Lower leg skin (tissue), 3 donors: ENCODE data around the gene MEIOB.

Experiments used
- POLR2A ChIP-seq, 2 donors: fragments of 450-650 bp; IDR thresholded peaks; one replicate each; pipeline ENCODE4 v1.6.1; 2016 to 2017; ENCODE audit warnings: antibody characterized with exemption in 2 of 2, mild to moderate bottlenecking in 1 of 2, moderate library complexity in 1 of 2
- TF ChIP-seq, protein P1 (sequence below), 3 donors: fragments of 450-650 bp; IDR thresholded peaks; one replicate each; pipeline ENCODE4 v1.5.1; 2016; ENCODE audit warnings: antibody characterized with exemption in 3 of 3, mild to moderate bottlenecking in 3 of 3, moderate library complexity in 2 of 3

DNA sequence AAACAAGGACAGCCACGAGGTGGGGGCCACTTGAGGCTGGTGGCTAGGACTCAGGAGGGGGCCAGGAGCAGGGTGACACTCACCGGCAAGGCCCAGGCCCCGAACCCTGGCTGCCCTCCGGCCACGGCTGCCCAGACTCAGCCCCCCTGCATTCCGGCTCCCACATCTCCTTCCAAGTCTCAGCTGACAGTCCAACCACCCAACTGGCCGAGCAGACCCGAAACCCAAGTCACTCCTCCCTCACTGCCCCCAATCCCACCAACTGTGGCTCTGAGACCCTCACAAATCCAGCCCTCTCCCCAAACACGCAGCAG is 54.7 kb downstream of the MEIOB start:
- TF ChIP-seq, protein P1, sequence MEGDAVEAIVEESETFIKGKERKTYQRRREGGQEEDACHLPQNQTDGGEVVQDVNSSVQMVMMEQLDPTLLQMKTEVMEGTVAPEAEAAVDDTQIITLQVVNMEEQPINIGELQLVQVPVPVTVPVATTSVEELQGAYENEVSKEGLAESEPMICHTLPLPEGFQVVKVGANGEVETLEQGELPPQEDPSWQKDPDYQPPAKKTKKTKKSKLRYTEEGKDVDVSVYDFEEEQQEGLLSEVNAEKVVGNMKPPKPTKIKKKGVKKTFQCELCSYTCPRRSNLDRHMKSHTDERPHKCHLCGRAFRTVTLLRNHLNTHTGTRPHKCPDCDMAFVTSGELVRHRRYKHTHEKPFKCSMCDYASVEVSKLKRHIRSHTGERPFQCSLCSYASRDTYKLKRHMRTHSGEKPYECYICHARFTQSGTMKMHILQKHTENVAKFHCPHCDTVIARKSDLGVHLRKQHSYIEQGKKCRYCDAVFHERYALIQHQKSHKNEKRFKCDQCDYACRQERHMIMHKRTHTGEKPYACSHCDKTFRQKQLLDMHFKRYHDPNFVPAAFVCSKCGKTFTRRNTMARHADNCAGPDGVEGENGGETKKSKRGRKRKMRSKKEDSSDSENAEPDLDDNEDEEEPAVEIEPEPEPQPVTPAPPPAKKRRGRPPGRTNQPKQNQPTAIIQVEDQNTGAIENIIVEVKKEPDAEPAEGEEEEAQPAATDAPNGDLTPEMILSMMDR (IDR thresholded peaks at IDR 0.05): no peak
- TF ChIP-seq POLR2A (IDR thresholded peaks at IDR 0.05): no peak
